ENCODE measurements around the gene ADRA1B. TPM values are rescaled to one million over a fixed set of nuclear protein-coding genes. Genes with fewer than 3 reads are reported as not detected.

Gene ADRA1B
- total and polyA plus RNA-seq, 2 of the 8 experiments (the other 6 are each of a cell fraction or from before 2014, with no cell fraction given) = not detected

DNA sequence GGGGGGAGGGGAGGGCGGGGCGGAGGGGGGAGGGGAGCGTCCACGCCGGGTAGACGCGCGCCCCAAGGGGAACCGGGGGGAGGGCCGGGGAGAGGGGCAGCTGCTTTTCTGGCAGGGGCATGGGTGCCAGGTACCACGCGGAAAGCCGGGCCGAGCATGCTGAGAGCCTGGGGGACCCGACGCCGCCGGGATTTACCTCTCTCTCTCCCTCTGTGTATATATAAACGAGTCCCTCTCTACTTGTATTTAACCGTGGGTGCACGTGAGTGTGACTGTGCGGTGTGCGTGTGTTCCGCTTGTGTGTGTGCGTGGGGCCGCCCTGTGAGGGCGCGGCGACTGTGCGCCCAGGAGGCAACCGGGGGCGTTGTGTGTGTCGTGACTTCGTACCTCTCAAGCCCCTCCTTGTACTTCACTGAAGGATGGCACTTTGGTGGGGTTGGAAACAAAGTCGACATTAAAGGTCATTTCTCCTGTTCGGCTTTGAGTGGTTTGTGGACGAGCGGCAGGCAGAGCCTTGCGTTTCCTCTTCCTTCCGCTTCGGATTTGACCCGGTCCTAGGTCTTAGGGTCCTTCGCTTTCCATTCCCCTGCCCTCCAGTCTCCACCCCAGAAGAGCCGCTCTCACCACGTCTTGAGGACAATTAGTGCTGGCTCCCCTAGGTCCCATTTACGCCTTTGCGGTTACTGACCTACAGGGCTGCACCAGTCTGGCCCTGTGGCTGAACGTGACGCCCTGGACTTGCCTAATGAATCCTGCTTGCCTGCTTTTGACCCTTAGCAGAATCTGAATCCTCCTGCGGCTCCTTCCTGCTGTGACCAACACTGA, 56.5 kb downstream of the ADRA1B start (continued):
- no peak for TF ChIP-seq USF2 (IDR thresholded peaks at IDR 0.05; ENCODE audit: low read length)
- no peak for TF ChIP-seq PHF8 (conservative IDR thresholded peaks at IDR 0.05; ENCODE audit: low read depth, low read length)
- TF ChIP-seq CTBP2 (IDR thresholded peaks at IDR 0.05; ENCODE audit: borderline replicate concordance, insufficient read depth, insufficient read length, low read length) = no peak
- peak; percentile 51; the same call in 1 of the 2 replicates for TF ChIP-seq SUZ12 (IDR thresholded peaks at IDR 0.05; ENCODE audit: low read length)
- no peak for TF ChIP-seq RNF2 (IDR thresholded peaks at IDR 0.05; ENCODE audit: borderline replicate concordance, low read depth, low read length, missing control alignments, poor library complexity, severe bottlenecking)
- no peak for TF ChIP-seq SP1 (IDR thresholded peaks at IDR 0.05; ENCODE audit: low read depth, low read length)
